K562 (cell line): ENCODE data around the gene ZSCAN22. TPM values are rescaled to one million over a fixed set of nuclear protein-coding genes. Genes with fewer than 3 reads are reported as not detected.

ENCODE experiments used
- ARID1B ChIP-seq: fragments of 450-650 bp; IDR thresholded peaks from 2 replicates; pipeline ENCODE4 v1.6.1; 2016; ENCODE audit warnings: antibody characterized with exemption, mild to moderate bottlenecking, inconsistent platforms
- DLX4 ChIP-seq: fragments of 250-450 bp; sonication (Bioruptor Pico); IDR thresholded peaks from 2 replicates; pipeline ENCODE4 v1.6.1; 2021; ENCODE audit warnings: mild to moderate bottlenecking
- ELK1 ChIP-seq: sonication (generic); formaldehyde crosslinking; IDR thresholded peaks from 2 replicates; pipeline ENCODE4 v1.8.1; 2022; ENCODE audit warnings: missing genetic modification reagents
- FOXA3 ChIP-seq, 2 experiments: fragments of 450-650 bp in 1 of 2; sonication (generic) in 1 of 2; formaldehyde crosslinking; IDR thresholded peaks in 1 of 2; conservative IDR thresholded peaks in 1 of 2; 2 replicates each; pipeline versions ENCODE4 v1.4.0 to v1.8.0; 2020 to 2022; ENCODE audit warnings: mild to moderate bottlenecking in 2 of 2, missing genetic modification reagents in 1 of 2
- FOXP1 ChIP-seq: sonication (generic); formaldehyde crosslinking; IDR thresholded peaks from 2 replicates; pipeline ENCODE4 v1.8.0; 2022; ENCODE audit warnings: mild to moderate bottlenecking, missing genetic modification reagents
- HDAC6 ChIP-seq: IDR thresholded peaks from 2 replicates; pipeline ENCODE4 v1.6.1; 2012; ENCODE audit warnings: low read depth, mild to moderate bottlenecking, control low read depth, inconsistent platforms, low read length, moderate library complexity
- MLLT1 ChIP-seq, 2 experiments: fragments of 450-650 bp; IDR thresholded peaks; 2 replicates each; pipeline ENCODE4 v1.6.1; 2016
- POLR3A ChIP-seq: IDR thresholded peaks from 2 replicates; pipeline ENCODE4 v1.6.1; 2011; ENCODE audit warnings: borderline replicate concordance, mild to moderate bottlenecking, moderate library complexity; ENCODE audit not compliant: insufficient read length, insufficient read depth; ENCODE audit errors: extremely low read depth
- PRDM10 ChIP-seq: fragments of 450-650 bp; IDR thresholded peaks from 2 replicates; pipeline ENCODE4 v1.6.1; 2018; ENCODE audit not compliant: partially characterized antibody
- PTRF ChIP-seq: fragments of 450-650 bp; IDR thresholded peaks from 2 replicates; pipeline ENCODE4 v1.6.1; 2016; ENCODE audit warnings: mild to moderate bottlenecking, missing genetic modification characterization, missing compliant biosample characterization
- TBP ChIP-seq: optimal IDR thresholded peaks from 2 replicates; pipeline ENCODE3; 2011; ENCODE audit warnings: low read depth, low read length, improper control_type of control experiment
- ZNF696 ChIP-seq: fragments of 250-450 bp; sonication (Bioruptor Pico); conservative IDR thresholded peaks from 2 replicates; pipeline ENCODE4 v1.4.0; 2020; ENCODE audit warnings: mild to moderate bottlenecking, moderate library complexity
- polyA plus RNA-seq, 8 experiments: library from polyadenylated mRNA; depleted of rRNA in 4 of 8; stranded (reverse) in 5 of 8; unstranded in 3 of 8; fragments of >200 nt; fragmentation: Nextera tagmentation in 2 of 8; fragmentation: Illumina TruSeq in 1 of 8; extraction: Ambion mirVana in 2 of 8; extraction: Trizol in 1 of 8; gene quantifications; 2 replicates each; pipeline versions ENCODE4 v1.2.1 to v1.2.3, GENCODE V29; 2011 to 2014; ENCODE audit warnings: inconsistent platforms in 1 of 8, missing spikeins in 1 of 8
- total RNA-seq, 7 experiments: library from RNA; depleted of rRNA in 6 of 7; stranded (reverse); fragments of >200 nt in 6 of 7; fragmentation: Illumina TruSeq in 2 of 7; extraction: Trizol in 2 of 7; gene quantifications; 2 replicates each; pipeline versions ENCODE4 v1.2.1 to v1.2.3, GENCODE V29; 2011 to 2021; ENCODE audit warnings: low replicate concordance in 1 of 7
- TF ChIP-seq, protein P1 (sequence below): sonication (generic); formaldehyde crosslinking; IDR thresholded peaks from 2 replicates; pipeline ENCODE4 v1.8.1; 2023; ENCODE audit warnings: mild to moderate bottlenecking, missing genetic modification reagents, moderate library complexity
- TF ChIP-seq, protein P2 (sequence below): sonication (generic); formaldehyde crosslinking; IDR thresholded peaks from 2 replicates; pipeline ENCODE4 v1.8.0; 2022; ENCODE audit warnings: mild to moderate bottlenecking, missing genetic modification reagents
- TF ChIP-seq, protein P3 (sequence below): fragments of 250-450 bp; sonication (Bioruptor Pico); IDR thresholded peaks from 2 replicates; pipeline ENCODE4 v1.4.0; 2020

Gene ZSCAN22
- total and polyA plus RNA-seq, 9 of the 15 experiments (the other 6 are each of a cell fraction or from before 2014, with no cell fraction given) = 0.98 to 5.3 (median 3.0) TPM

- TF ChIP-seq ELK1 (CRISPR knock-in tag) (no peak), HDAC6 (0 out of 2 replicates have a peak, but pooled peaks have one; percentile 53), MLLT1 (IDR thresholded peaks at IDR 0.05) (peak; percentile 57 to 82; a peak in 3 of 4 replicates), POLR3A (no peak), PTRF (no peak), FOXP1 (CRISPR knock-in tag) (peak; percentile 39; the same call in 1 of the 2 replicates), TBP (peak; percentile 93), ARID1B (peak; percentile 53), PRDM10 (peak; percentile 98), ZNF696 (CRISPR knock-in tag) (no peak), FOXA3 (CRISPR knock-in tag; conservative IDR thresholded peaks at IDR 0.05 in 1 of 2, IDR thresholded peaks at IDR 0.05 in 1 of 2) (peak in 1 of 2 experiments; percentile 65; a peak in 2 of 4 replicates), DLX4 (CRISPR knock-in tag) (no peak)
- TF ChIP-seq, protein P1, sequence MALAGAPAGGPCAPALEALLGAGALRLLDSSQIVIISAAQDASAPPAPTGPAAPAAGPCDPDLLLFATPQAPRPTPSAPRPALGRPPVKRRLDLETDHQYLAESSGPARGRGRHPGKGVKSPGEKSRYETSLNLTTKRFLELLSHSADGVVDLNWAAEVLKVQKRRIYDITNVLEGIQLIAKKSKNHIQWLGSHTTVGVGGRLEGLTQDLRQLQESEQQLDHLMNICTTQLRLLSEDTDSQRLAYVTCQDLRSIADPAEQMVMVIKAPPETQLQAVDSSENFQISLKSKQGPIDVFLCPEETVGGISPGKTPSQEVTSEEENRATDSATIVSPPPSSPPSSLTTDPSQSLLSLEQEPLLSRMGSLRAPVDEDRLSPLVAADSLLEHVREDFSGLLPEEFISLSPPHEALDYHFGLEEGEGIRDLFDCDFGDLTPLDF (CRISPR knock-in tag) = peak; percentile 53; the same call in 1 of the 2 replicates
- TF ChIP-seq, protein P2, sequence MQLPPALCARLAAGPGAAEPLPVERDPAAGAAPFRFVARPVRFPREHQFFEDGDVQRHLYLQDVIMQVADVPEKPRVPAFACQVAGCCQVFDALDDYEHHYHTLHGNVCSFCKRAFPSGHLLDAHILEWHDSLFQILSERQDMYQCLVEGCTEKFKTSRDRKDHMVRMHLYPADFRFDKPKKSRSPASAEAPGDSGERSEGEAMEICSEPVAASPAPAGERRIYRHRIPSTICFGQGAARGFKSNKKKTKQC = peak; percentile 89
- TF ChIP-seq, protein P3, sequence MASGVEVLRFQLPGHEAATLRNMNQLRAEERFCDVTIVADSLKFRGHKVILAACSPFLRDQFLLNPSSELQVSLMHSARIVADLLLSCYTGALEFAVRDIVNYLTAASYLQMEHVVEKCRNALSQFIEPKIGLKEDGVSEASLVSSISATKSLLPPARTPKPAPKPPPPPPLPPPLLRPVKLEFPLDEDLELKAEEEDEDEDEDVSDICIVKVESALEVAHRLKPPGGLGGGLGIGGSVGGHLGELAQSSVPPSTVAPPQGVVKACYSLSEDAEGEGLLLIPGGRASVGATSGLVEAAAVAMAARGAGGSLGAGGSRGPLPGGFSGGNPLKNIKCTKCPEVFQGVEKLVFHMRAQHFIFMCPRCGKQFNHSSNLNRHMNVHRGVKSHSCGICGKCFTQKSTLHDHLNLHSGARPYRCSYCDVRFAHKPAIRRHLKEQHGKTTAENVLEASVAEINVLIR (CRISPR knock-in tag) = peak; percentile 55
These were observed 21.5 kb upstream of the ZSCAN22 start, which contains the start of gene ERVK3-1 (continued) for GRCh38 chr19:58305065-58305931.
